GM21529 (cell line): Measurements from ENCODE around the gene FOLR1.
"Not testable (repeated sequence)": the region's sequence is repeated elsewhere in the genome, so short reads cannot be mapped to it uniquely, and the experiment has no call there.

Source experiments
- ATAC-seq: cut with Tn5 transposase; IDR thresholded peaks from one replicate; pipeline ENCODE4 v1.9.1; 2021; ENCODE audit not compliant: unreplicated experiment

FOLR1 gene

GRCh38 chr11:72191961-72192381 lies at the start of gene FOLR1:
FOLR1 (plus strand) TSS chr11:72192140; CDS start chr11:72192174, 34 bp downstream.
- ATAC-seq: no peak

- ATAC-seq: not testable (repeated sequence)
Measured at GRCh38 chr11:72142543-72142942, 49.4 kb upstream of the FOLR1 start.

GRCh38 chr11:72144807-72145565 lies 47.0 kb upstream of the FOLR1 start:
- no peak for ATAC-seq

- ATAC-seq: no peak
Measured at GRCh38 chr11:72146625-72147024, 45.3 kb upstream of the FOLR1 start.

- ATAC-seq: no peak
Measured at GRCh38 chr11:72150882-72151281, 41.1 kb upstream of the FOLR1 start.

- ATAC-seq: not testable (repeated sequence)
Measured at GRCh38 chr11:72153874-72154273, 38.1 kb upstream of the FOLR1 start.

GRCh38 chr11:72154816-72155215 lies 37.1 kb upstream of the FOLR1 start:
- no peak for ATAC-seq

- no peak for ATAC-seq
Measured at GRCh38 chr11:72155751-72156150, 36.2 kb upstream of the FOLR1 start.

GRCh38 chr11:72157131-72157530 lies 34.8 kb upstream of the FOLR1 start:
- no peak for ATAC-seq

GRCh38 chr11:72160319-72160718 lies 31.6 kb upstream of the FOLR1 start:
- ATAC-seq: no peak

- ATAC-seq: no peak
Measured at GRCh38 chr11:72162891-72163492, 28.9 kb upstream of the FOLR1 start.

GRCh38 chr11:72164187-72164586 lies 27.8 kb upstream of the FOLR1 start:
- ATAC-seq: not testable (repeated sequence)

GRCh38 chr11:72169046-72169555 lies 22.8 kb upstream of the FOLR1 start:
- ATAC-seq: not testable (repeated sequence)

GRCh38 chr11:72169754-72170153 lies 22.2 kb upstream of the FOLR1 start:
- not testable (repeated sequence) for ATAC-seq

- not testable (repeated sequence) for ATAC-seq
Measured at GRCh38 chr11:72172043-72172442, 19.9 kb upstream of the FOLR1 start.

- no peak for ATAC-seq
Measured at GRCh38 chr11:72173291-72173690, 18.6 kb upstream of the FOLR1 start.

GRCh38 chr11:72174302-72175070 lies 17.5 kb upstream of the FOLR1 start:
- ATAC-seq: no peak

GRCh38 chr11:72177656-72178055 lies 14.3 kb upstream of the FOLR1 start:
- no peak for ATAC-seq

GRCh38 chr11:72179049-72179803 lies 12.7 kb upstream of the FOLR1 start:
- ATAC-seq: no peak

- no peak for ATAC-seq
Measured at GRCh38 chr11:72179804-72180396, 12.0 kb upstream of the FOLR1 start.
